ENCODE data around the gene MPZL3.

DNA sequence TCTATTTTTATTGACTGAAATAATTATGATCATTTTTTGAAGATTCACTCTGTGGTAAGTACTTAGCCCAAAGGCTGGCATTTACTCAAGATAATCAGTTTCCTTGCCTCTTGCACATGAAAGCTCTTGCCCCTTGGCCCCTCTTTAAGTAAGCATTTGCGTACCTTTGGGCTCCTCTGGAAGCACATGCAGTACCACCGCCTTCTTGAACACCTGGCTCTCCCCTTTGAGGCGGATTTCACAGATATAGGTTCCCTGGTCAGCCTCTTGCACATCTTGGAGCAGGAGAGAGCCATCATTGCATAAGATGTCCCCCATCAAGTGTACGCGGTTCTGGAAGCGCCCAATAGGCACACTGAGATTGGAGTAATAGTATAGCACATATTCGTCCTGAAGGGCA lies 41.8 kb downstream of the MPZL3 start:
- TF ChIP-seq, protein P1, sequence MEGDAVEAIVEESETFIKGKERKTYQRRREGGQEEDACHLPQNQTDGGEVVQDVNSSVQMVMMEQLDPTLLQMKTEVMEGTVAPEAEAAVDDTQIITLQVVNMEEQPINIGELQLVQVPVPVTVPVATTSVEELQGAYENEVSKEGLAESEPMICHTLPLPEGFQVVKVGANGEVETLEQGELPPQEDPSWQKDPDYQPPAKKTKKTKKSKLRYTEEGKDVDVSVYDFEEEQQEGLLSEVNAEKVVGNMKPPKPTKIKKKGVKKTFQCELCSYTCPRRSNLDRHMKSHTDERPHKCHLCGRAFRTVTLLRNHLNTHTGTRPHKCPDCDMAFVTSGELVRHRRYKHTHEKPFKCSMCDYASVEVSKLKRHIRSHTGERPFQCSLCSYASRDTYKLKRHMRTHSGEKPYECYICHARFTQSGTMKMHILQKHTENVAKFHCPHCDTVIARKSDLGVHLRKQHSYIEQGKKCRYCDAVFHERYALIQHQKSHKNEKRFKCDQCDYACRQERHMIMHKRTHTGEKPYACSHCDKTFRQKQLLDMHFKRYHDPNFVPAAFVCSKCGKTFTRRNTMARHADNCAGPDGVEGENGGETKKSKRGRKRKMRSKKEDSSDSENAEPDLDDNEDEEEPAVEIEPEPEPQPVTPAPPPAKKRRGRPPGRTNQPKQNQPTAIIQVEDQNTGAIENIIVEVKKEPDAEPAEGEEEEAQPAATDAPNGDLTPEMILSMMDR (IDR thresholded peaks at IDR 0.05; ENCODE audit: borderline replicate concordance, extremely low read depth, low read length, poor library complexity, severe bottlenecking) = no peak
- TF ChIP-seq EZH2 (IDR thresholded peaks at IDR 0.05; ENCODE audit: borderline replicate concordance, low read depth, low read length, severe bottlenecking) = no peak

Measured in DND-41 (cell line).